AG09319 (cell line): Measurements from ENCODE around the gene WDFY3.
A peak's percentile ranks its signal among the peaks of the same experiment; 100 is the strongest.

ENCODE experiments used
- DNase-seq: peaks from one replicate; pipeline ENCODE4 v3.0.0-alpha.2; 2010; ENCODE audit warnings: low read depth; ENCODE audit errors: extremely low read depth
- TF ChIP-seq, protein P1 (sequence below): IDR thresholded peaks from 2 replicates; pipeline ENCODE4 v1.5.1; 2011; ENCODE audit warnings: low read depth, mild to moderate bottlenecking, inconsistent platforms, low read length, moderate library complexity

The WDFY3 gene

GRCh38 chr4:84878546-84878945 lies 87.9 kb downstream of the WDFY3 start:
- TF ChIP-seq, protein P1, sequence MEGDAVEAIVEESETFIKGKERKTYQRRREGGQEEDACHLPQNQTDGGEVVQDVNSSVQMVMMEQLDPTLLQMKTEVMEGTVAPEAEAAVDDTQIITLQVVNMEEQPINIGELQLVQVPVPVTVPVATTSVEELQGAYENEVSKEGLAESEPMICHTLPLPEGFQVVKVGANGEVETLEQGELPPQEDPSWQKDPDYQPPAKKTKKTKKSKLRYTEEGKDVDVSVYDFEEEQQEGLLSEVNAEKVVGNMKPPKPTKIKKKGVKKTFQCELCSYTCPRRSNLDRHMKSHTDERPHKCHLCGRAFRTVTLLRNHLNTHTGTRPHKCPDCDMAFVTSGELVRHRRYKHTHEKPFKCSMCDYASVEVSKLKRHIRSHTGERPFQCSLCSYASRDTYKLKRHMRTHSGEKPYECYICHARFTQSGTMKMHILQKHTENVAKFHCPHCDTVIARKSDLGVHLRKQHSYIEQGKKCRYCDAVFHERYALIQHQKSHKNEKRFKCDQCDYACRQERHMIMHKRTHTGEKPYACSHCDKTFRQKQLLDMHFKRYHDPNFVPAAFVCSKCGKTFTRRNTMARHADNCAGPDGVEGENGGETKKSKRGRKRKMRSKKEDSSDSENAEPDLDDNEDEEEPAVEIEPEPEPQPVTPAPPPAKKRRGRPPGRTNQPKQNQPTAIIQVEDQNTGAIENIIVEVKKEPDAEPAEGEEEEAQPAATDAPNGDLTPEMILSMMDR, result no peak
- DNase-seq, result no peak

GRCh38 chr4:84878090-84878489 lies 88.4 kb downstream of the WDFY3 start:
- TF ChIP-seq, protein P1, result no peak

GRCh38 chr4:84877051-84877833 lies 89.2 kb downstream of the WDFY3 start:
- no peak for DNase-seq
- TF ChIP-seq, protein P1, result no peak

More at GRCh38 chr4:84878090-84878489, 88.4 kb downstream of the WDFY3 start:
- peak; percentile 2 for DNase-seq

DNA sequence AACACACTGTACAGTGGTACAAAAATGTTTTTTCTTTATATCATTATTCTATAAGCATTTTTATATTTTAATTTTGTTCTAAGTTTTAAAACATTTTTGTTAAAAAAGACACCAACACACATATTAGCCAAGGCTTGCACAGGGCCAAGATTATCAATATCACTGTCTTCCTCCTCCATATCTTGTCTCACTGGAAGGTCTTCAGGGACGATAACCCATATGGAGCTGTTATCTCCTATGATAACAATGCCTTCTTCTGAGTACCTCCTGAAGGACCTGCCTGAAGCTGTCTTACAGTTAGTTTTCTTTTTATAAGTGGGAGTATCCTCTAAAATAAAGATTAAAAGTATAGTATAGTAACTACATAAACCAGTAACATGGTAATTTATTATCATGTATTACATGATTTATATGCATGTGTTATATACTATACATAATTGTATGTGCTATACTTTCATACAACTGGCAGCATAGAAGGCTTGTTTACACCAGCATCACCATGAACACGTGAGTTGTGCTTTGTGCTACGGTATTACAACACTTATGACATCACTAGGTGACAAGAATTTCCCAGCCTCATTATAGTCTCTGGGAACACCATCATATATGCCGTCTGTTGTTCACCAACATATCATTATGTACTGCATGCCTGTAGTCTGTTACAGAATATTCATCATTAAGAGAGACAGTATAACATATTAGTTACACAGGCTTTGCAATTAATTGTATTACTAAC lies 90.7 kb downstream of the WDFY3 start:
- no peak for DNase-seq
- TF ChIP-seq, protein P1, result no peak

GRCh38 chr4:84874619-84875018 lies 91.9 kb downstream of the WDFY3 start:
- DNase-seq, result no peak

GRCh38 chr4:84870398-84871163 lies 95.9 kb downstream of the WDFY3 start:
- no peak for DNase-seq
- TF ChIP-seq, protein P1, result no peak

More at GRCh38 chr4:84874619-84875018, 91.9 kb downstream of the WDFY3 start:
- TF ChIP-seq, protein P1, result no peak
